HTERT RPE-1 (cell line): ENCODE data around the gene SNCA.

ENCODE experiments used
- in situ Hi-C: fragments of 300-500 bp; cut with MboI; formaldehyde crosslinking; loops from 4 replicates; pipeline ENCODE4 v1.14.3; 2020; ENCODE audit warnings: low sequenced_read_pairs

SNCA gene

DNA sequence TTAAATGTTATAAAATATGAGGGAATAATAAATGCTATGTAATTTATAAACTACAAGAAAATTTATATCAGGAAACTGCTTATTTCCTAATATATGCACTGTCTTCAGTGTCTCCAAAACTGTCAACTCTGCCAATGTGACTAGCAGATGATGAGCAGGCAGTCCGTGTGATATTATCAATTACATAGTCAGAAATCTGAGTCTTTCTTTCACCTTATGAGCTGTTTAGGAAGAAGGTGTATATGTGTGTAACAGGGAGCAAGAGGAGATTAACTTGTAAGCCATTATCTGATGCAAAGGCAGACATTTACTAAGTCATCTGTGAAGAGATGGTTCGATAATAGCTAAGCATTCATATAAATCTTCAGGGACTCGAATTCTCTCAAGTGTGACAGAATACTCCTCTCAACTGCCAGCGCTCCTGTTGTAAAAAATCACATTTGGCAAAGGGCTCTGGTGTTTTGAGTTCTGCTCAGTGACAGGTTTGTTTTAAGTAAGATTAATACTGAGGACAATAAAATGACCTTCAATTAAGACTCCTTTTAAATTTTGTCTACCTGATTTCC, 79.7 kb downstream of the SNCA start:
- in situ Hi-C loops = no loop called here

DNA sequence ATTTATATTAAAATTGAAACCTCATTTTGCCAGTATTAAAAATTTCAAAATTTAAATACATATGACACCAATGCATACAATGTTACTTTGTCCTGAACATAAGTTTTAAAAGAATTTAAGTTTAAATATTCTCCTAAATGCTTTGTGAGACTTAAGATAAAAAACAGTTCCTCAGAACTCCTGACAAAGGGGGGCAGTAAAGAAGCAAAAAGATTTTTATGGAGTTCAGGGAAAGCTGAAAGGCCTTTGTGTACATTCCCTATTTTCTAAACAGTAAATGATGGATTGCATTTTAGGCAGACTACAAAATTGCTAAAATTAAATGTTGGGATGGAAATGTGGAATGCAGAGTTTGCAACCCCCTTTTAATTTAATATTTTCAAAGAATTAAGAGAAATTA, 81.7 kb downstream of the SNCA start:
- in situ Hi-C loops = no loop called here

DNA sequence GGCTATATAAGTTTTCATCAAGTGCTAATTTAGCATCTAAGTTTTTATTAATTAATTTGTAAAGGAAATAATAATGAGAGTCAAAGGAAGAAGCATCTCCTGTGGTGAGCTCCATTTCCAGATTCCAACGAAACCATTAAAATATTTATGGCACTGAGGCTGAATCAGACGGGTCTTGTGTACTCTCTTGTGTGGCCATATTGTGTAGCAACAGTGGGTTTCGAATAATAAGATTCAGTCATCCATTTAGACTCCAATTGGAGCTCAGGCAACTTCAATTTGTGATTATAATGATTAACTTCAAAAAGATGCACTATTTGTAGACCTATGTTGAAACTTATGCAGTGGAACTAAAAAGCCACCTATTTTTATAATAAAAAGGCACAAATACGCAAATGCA, 82.4 kb downstream of the SNCA start:
- in situ Hi-C loops = no loop called here

DNA sequence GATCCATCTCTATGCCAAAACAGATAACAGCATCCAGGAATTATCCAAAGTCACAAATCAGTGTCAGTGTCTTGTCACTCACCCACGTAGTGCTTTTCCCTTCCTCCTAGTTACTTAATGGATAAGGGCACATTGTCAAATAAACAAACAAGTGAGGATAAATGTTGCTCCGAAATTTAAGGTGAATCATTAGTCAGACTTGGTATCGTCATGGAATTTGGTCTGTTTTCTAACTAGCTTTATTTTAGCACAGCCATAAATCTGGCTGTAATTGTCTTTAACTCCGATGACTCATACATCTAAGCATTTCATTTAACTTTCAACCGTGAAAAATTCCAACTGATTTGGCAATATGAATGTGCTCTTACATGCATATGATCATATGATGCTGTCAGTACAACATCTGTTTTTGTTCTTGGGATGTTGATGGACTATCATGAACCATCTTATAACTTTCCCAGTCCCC, 83.3 kb downstream of the SNCA start:
- in situ Hi-C loops = no loop called here

DNA sequence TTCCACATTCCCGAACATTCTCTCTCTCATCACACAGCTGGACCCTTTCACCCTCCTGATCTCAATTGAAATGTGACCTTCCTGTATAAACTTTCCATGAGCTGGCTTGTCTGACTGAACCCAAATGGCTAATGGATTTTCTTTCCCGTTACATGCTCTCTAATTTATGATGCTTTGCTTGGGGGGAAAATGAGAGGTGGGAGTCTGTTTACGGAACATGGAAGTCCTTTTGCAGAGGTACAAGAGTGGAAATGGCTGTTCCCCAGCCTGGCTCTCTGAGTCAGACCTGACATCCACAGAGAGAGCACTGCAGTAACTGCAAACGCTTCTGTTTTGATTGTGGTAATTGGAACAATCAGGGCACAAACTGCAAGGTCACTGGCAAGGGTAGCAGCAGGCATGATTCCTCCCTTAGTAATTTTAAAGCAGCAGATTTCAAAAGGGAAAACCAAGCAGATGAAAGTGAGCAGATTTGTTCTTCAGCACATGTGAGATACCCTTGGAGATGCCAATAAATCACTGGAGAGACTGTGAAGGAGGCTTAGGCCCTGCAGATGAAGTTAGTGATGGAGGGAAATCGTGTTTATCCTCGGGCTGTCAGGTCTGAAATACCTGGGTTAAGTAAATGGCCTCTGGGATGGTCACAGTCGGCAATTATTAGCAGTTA, 83.9 kb downstream of the SNCA start:
- in situ Hi-C loops = no loop called here

DNA sequence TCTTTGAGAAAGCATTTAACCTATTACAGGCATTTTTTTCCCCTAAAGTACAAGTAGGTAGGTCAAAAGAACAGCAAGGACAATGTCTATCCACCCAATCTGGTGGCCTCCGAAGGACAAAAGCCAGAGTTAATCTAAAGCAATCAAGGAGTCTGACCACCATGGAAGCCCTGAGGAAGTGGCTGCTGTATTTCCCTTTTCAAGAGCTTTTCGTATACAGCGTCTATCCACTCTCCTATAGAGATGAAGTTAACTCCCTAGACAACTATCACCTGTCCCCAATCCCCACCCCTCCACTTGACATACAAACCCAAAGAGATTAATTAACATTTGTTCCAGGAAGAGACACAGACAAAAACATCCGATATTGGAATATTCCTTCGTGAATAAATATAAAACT, 85.5 kb downstream of the SNCA start:
- in situ Hi-C loops = no loop called here

DNA sequence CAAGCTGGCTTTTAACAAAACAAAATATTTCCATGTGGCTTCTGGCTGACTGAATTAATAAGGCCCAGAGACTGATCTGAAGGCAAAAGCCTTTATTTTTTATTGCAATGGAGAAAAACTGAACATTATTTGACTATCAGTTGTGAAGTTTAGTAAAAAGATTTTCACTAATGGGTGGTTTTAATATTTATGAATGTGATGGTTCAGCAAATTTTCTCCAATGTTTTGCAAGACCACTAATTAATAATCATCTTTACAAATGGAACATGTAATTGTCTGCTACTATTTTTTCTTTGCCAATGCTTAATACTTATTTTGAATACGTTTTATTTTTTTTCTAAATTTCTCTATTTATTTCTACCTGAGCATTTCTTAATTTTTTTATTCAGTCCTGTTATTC, 90.6 kb downstream of the SNCA start:
- in situ Hi-C loops = no loop called here

DNA sequence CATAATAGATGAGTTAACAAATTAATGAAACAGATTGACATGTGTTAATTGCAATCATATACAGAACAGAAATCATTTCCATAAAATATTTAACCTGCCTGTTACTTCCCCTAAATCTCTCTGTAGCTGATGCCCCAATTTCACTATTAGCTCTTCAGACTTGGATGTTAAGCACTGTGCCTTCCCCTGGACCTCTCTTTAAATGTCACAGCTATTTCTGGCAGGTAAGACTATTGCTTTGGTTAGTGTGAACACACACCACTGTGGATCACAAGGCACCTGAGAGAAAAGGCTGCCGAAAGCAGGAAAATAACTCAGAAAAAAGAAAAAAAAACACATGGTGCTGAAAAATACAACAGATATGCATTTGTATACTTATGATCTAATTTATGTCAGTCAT, 91.3 kb downstream of the SNCA start:
- in situ Hi-C loops = no loop called here

DNA sequence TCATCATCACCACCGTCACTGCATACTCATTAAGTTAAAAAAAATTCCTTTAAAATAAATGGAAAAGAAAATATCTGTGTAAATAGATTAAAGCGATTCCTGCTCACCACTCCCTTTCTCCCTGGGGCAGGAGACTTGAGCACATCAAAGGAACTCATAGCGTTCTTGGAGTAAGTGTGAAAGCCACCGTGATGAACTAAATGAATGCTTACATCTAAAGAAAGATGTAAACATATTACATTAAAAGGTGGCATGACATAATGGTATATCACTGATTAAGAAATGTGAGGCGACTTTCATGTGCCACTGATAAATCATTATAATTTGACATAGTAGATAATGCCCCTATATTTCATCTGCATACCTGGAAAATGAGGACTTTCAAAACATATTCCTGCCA, 92.0 kb downstream of the SNCA start:
- in situ Hi-C loops = no loop called here

DNA sequence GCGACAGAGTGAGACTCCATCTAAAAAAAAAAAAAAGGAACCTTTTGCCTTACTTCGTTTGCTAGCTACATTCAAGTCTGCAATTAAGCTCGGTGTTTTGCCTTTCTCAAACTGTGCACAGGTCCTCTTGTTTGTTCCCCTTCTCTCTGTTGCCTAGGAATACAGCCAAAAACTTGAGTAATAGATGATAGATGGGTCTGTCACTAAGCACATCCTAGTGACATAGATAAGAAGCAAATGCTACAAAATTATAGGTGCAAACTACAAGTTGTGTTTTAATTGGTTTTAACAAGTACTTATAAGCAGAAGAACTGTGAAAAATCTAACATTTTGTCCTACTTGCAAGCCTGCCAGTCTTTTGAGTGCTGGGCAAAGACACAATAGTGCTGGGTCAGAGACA, 95.2 kb downstream of the SNCA start:
- in situ Hi-C loops = no loop called here

DNA sequence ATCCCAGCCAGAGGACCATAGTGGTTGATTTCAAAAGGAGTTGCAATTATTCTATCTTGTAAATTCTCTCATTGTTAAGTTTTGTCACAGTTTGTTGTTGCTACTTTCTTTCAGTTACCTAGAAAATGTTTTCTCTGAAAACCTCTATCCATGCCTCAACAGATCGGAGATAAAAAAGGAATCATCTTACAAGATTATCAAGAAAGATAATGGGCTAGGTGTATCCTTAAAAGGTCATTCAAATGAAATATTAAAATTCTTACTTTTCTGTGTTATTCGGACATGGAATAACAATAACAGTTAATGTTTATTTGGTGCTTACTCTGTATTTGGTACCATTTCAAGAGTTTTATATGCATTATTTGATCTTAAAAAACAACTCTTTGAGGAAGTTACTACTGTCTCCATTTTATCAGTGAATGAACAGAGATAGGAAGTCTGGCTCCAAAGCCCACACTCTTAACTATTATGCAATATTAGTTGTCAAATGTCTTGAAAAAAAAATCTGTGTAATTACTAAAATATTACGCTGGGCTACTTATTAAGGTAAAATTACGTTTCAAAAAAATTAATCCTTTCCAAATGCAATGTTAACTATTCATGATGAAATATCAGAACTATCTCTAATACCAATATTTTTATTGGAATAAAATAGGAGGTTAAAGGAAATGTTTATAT, 97.5 kb downstream of the SNCA start:
- in situ Hi-C loops = no loop called here

DNA sequence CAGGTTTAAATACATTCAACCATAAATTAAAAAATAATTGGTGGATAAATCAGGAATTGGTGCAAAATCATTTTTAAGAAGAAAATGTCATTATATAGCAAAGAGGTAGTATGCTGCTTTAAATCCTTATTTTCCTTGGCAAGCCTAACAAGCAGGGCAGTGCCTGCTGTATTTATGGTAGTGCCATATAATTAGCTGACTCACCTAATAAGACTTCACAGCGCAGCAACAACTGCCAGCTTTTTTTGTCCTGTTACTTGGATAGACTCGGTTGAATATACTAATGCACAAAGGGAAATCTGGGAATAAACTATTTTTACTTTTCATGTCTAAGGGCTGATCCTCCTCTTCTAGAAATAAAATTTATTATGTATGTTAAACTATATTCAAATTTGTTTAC, 99.1 kb downstream of the SNCA start:
- in situ Hi-C loops = no loop called here

DNA sequence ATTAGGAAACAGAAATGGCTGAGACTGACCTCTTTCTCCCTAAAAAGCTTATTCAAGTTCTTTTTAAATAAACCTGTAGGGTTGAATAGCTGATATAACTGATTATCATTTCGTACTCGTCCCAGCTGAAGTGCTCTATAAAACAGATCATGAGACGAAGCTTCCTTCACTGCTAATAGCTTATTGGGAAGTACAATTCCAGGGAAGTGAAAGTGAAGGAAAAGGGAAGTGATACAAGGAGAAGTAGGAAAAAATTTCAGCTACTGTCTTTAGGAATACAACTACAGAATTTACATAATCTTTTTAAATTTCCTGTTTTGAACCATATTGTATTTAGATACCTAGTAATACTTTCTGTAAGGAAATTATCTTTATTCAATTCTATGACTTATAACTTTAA, 103.0 kb downstream of the SNCA start:
- in situ Hi-C loops = no loop called here

DNA sequence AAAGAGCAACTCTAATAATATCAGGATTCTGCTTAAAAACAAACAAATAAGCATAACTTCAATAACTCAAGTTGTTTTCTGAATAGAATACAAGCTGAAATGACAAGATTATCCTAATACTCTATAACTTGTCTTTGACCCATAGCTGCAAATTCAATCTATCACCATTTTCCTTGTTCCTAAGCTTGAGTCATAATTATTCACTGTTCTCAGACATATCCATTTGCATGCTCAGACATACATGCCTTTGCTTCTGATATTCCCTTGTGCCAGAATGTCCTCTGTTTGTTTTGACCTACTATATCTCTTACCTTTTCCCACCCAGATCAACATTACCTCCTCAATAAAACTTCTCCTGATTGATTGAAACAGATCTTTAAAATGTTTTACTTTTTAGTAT, 109.7 kb downstream of the SNCA start:
- in situ Hi-C loops = no loop called here

DNA sequence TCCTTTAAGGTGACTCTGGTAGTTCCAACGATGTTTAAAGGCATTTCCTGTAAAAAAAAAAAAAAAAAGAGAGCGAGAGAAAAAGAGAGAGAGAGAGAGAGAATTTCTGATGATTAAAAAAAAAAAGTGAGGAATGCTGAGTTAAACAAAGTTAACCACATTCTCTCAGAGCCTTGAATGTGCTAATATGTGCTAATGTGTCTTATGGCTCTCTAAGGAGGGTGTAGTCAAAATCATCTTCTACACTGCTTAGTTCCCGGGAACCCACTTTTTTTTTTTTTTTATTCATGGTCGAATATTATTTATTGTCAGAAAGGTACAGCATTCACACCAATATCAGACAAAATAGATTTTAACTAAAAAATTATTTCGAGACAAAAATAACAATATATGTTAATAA, 111.7 kb downstream of the SNCA start:
- in situ Hi-C loops = no loop called here

DNA sequence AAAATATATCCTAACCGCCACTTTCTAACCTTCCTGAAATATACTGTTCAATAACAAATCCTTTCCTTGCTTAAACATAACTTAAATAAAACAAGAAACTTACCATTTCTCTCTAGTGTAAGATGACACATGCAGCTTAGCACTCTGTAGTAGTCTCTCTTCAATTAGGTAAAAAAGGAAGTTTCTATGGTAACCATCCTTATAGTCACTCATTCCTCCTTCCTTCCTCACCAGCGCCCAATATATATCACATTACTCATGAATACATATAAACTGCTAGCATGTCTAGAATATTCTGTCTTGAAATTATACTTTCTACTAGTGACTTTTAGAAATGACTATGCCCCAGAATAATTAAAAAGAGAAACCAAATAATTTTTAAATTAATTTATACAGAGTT, 112.2 kb downstream of the SNCA start:
- in situ Hi-C loops = no loop called here

DNA sequence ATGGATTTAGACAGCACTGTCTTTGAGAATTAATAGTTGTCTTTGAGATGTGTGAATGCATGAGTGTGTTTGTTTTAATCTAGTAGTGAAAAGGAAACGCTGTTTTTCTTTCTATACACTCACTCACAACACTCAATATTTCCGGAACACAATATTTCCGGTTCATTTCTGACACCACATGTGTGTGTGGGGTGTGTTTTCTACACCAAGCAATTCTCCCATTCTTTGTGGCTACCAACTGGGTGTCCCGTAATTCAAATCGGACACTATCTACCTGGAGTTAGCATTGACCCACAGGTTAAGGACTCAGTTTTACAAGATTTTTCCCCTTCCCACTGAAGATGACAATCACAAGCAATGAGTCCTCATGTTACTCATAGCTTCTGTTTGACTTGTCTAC, 113.9 kb downstream of the SNCA start:
- in situ Hi-C loops = no loop called here

DNA sequence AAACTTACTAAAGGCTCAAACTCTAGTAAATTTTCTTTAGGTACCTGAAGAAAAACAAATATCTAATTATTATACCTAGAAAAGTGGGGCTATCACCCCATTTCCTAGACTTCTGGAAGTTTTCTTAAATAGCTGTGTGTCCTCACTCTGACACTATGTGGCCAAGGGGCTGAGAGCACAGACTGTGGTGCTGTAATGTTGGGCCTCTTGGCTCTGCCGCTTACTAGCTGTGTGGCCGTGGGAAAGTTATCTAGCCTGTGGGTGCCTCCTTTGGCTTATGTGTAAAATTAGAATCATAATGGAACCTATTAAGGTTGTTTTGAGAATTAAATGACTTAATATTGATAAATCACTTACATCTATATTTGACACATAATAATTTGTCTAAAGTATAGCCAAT, 114.4 kb downstream of the SNCA start:
- in situ Hi-C loops = no loop called here

DNA sequence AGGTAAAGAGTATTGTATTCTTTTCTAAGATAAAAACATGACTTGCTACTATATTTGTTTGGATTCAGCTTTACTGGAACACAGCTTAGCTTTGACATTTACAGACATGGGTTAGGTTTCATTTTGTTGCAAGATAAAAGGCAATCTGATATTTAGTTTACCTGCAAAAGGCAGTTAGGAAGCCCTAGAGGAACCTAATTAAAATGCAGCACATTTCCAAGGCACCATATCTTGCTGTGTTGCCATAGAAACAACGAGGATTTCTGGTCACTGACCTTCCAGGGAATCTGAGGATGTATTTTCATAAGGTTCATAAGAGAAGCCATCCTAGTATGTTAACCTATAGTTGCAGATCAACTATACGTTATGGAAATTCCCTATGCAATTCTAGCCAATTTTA, 116.0 kb downstream of the SNCA start:
- in situ Hi-C loops = no loop called here

DNA sequence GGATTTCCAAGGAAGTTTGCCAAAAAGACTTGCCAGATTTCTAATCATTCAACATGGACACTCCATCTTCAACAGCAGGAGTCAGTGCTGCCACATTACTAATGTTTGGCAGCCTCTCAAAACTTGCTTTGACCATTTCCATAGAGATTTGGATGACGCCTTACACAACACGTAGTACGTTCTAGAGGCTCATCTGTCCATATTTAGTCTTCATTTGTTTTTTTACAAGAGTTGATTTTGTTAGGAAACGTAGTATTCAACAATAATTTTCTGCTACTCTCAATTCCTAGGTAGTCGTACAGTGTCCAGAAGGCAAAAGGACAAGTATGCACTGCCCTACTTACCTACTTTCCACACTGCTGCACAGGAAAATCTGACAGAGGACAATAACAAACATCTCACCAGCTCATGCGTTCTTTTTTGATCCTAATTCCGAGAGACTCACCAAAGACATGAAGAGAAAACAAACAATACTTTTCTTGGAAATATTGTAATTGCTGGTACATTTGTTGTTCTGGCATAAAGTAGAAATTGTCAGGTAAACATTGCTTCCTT, 117.3 kb downstream of the SNCA start:
- in situ Hi-C loops = no loop called here

DNA sequence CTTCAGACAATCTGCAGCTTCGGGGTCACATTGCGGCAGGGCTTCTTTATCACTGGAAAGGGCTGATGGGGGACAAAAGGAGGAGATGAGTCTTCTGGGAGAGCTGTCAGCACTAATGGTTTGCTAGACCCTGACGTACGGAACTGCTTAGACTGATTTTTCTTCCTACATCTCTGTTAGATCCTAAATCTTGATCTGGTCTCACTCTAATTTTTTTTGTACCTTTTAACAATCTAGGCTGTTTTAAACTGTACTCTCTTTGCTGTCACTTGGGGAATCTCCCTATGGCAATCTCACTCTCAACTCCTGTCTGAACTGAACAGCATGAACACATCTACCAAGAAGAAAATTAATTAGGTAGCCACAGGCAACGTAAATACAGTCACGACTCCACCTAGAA, 120.1 kb downstream of the SNCA start:
- in situ Hi-C loops = no loop called here

DNA sequence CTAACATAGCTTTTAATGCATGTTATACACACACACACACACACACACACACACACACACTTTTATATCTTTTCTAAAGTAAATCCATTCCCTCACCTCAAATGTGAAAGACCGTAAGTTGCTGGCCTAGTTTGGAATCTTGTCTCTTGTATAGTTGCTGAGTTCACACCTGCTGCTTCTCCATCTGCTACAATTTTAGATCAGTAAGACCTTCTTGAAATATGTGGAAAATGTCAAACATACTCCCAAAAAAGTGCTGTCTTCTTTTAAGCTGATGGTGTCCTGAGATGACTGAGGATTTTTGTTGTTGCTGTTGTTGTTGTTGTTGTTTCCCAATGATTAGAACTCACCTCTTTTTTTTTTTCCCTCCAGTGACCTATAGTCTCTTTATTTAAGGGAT, 121.3 kb downstream of the SNCA start:
- in situ Hi-C loops = no loop called here
